ENCODE data around the gene LTBP1. TPM values are rescaled to one million over a fixed set of nuclear protein-coding genes. Genes with fewer than 3 reads are reported as not detected.

Gene LTBP1
- total RNA-seq, 1 experiment from 2014 or later: 13.9 TPM

DNA sequence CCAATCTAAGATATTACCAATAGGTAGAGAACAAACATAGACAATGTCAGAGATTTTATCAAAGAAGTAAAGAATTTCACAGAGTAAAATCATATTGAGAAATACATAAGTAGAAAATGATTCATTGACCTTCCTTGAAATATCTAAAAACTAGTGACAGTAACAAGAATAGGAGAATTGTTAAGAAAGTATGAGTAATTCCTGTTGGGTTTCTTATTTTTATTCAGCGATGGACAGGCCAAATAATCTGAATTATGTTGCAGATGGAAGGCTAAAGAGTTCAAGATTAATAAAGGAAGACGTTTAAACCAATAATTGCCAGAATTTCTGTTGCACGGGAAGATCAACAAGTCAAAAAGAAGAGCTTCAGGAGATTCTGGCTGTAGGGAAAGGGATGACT lies 366.3 kb downstream of the LTBP1 start:
- intact Hi-C loops (cut with micrococcal nuclease; ENCODE audit: unreplicated experiment): no loop called here
- no TSS peak for BruUV-seq (replicated peaks)
- DNase-seq: no peak

DNA sequence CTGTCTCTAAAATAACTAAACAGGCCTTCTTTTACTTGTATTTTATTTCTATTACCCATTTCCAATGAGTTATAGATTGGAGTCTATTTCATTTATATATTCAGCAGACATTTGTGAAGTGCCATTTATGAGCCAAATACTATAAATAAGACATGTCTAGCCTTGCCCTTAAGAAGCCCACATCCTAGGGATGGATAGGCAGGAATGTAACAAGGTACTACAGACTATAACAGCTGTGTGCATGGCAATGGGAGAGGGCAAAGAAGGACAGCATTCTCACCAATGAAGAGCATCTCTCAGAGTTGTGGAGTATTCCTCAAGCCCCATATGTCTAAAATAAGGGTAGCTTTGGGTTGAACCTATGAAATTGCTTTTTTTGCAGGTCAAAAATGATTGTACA lies 367.8 kb downstream of the LTBP1 start:
- no peaks in the 10 kb centered on the region for H3K27me3 Mint-ChIP-seq (ENCODE audit: unreplicated experiment)
- no peak overlapping the region for H3K27ac Mint-ChIP-seq (ENCODE audit: unreplicated experiment)
- TF ChIP-seq, protein P1, sequence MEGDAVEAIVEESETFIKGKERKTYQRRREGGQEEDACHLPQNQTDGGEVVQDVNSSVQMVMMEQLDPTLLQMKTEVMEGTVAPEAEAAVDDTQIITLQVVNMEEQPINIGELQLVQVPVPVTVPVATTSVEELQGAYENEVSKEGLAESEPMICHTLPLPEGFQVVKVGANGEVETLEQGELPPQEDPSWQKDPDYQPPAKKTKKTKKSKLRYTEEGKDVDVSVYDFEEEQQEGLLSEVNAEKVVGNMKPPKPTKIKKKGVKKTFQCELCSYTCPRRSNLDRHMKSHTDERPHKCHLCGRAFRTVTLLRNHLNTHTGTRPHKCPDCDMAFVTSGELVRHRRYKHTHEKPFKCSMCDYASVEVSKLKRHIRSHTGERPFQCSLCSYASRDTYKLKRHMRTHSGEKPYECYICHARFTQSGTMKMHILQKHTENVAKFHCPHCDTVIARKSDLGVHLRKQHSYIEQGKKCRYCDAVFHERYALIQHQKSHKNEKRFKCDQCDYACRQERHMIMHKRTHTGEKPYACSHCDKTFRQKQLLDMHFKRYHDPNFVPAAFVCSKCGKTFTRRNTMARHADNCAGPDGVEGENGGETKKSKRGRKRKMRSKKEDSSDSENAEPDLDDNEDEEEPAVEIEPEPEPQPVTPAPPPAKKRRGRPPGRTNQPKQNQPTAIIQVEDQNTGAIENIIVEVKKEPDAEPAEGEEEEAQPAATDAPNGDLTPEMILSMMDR (IDR thresholded peaks at IDR 0.05; ENCODE audit: unreplicated experiment): no peak
- intact Hi-C loops (cut with micrococcal nuclease; ENCODE audit: unreplicated experiment): no loop called here
- no peaks in the 10 kb centered on the region for H3K4me1 Mint-ChIP-seq (ENCODE audit: low read depth, unreplicated experiment)
- H3K4me3 Mint-ChIP-seq (ENCODE audit: low read depth, unreplicated experiment): no peak overlapping the region
- H3K36me3 Mint-ChIP-seq (ENCODE audit: insufficient read depth, unreplicated experiment): no peaks in the 10 kb centered on the region
- CTCF ChIA-PET: no interaction called here
- no peak for DNase-seq
- no TSS peak for BruUV-seq (replicated peaks)
- no peaks in the 10 kb centered on the region for H3K9me3 Mint-ChIP-seq (ENCODE audit: low read depth, unreplicated experiment)

More for the DNA sequence above, 366.3 kb downstream of the LTBP1 start:
- Mint-ChIP-seq H3K27ac (ENCODE audit: unreplicated experiment) (no peak overlapping the region), H3K9me3 (ENCODE audit: low read depth, unreplicated experiment) (no peaks in the 10 kb centered on the region), H3K4me1 (ENCODE audit: low read depth, unreplicated experiment) (no peaks in the 10 kb centered on the region), H3K27me3 (ENCODE audit: unreplicated experiment) (no peaks in the 10 kb centered on the region), H3K4me3 (ENCODE audit: low read depth, unreplicated experiment) (no peak overlapping the region), H3K36me3 (ENCODE audit: insufficient read depth, unreplicated experiment) (no peaks in the 10 kb centered on the region)
- TF ChIP-seq, protein P1 (IDR thresholded peaks at IDR 0.05; ENCODE audit: unreplicated experiment): no peak
- CTCF ChIA-PET: no interaction called here

DNA sequence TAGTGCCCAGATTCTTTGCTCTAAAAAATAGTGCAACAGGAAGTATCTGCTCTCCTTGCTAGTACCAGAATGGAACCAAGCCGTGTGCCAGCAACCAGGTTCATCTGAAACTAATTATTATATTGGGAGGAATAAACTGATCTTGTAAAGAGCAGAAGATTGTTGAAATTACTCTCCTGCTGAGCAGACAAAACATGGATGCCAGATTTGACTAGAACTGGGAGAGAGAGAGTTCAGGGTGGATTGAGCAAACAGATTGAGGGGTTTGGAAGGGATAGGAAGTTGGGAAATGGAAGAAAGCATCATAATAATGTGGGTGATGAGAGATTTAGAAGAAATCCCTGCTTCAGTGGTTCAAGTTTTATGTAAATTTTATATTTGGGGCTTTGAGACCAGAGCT lies 369.6 kb downstream of the LTBP1 start:
- intact Hi-C loops (cut with micrococcal nuclease; ENCODE audit: unreplicated experiment): no loop called here
- no peaks in the 10 kb centered on the region for H3K27me3 Mint-ChIP-seq (ENCODE audit: unreplicated experiment)
- H3K9me3 Mint-ChIP-seq (ENCODE audit: low read depth, unreplicated experiment): no peaks in the 10 kb centered on the region
- no peak overlapping the region for H3K27ac Mint-ChIP-seq (ENCODE audit: unreplicated experiment)
- no peak for DNase-seq
- CTCF ChIA-PET: no interaction called here
- TF ChIP-seq, protein P1 (IDR thresholded peaks at IDR 0.05; ENCODE audit: unreplicated experiment): no peak
- no peaks in the 10 kb centered on the region for H3K4me1 Mint-ChIP-seq (ENCODE audit: low read depth, unreplicated experiment)
- H3K4me3 Mint-ChIP-seq (ENCODE audit: low read depth, unreplicated experiment): no peak overlapping the region
- BruUV-seq (replicated peaks): no TSS peak
- no peaks in the 10 kb centered on the region for H3K36me3 Mint-ChIP-seq (ENCODE audit: insufficient read depth, unreplicated experiment)

DNA sequence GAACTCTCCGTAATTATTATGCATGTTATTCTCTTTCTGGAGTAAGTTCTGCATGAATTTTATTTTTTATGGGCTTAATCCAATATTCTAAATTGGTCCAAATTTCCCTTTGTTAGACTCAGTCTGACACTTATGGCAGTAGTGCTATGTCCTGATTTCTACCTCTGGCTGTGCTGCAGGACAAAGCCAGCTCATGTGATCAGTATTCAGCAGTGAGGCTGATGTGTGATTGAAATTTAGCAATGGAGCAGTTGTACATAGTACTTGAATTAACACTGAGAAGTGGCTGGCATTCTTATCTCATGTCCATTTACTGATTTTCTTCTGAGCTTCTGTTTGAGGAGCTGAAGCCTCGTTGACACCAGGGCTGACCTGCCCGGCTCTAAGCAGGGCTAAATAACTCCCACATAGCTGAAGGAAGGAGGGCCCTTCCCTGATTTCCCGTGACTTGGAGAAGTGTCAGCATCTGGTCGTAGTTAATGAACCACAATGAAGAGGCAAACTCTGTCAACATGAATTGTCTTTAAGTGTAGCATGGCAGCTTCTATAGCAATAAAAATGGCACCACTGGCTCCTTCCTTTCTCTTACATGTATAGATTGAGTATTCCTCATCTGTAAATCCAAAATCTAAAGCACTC lies 370.7 kb downstream of the LTBP1 start:
- H3K27me3 Mint-ChIP-seq (ENCODE audit: unreplicated experiment): no peaks in the 10 kb centered on the region
- CTCF ChIA-PET: no interaction called here
- no peaks in the 10 kb centered on the region for H3K4me1 Mint-ChIP-seq (ENCODE audit: low read depth, unreplicated experiment)
- no peaks in the 10 kb centered on the region for H3K36me3 Mint-ChIP-seq (ENCODE audit: insufficient read depth, unreplicated experiment)
- no TSS peak for BruUV-seq (replicated peaks)
- no peak overlapping the region for H3K27ac Mint-ChIP-seq (ENCODE audit: unreplicated experiment)
- intact Hi-C loops (cut with micrococcal nuclease; ENCODE audit: unreplicated experiment): no loop called here
- H3K9me3 Mint-ChIP-seq (ENCODE audit: low read depth, unreplicated experiment): no peaks in the 10 kb centered on the region
- DNase-seq: no peak
- H3K4me3 Mint-ChIP-seq (ENCODE audit: low read depth, unreplicated experiment): no peak overlapping the region
- TF ChIP-seq, protein P1 (IDR thresholded peaks at IDR 0.05; ENCODE audit: unreplicated experiment): no peak

All from Calu3 (cell line).